HG02623 (cell line): ENCODE data around the gene SYNRG.

Experiments used
- ATAC-seq: cut with Tn5 transposase; IDR thresholded peaks from one replicate; pipeline ENCODE4 v1.9.1; 2021; ENCODE audit warnings: moderate library complexity; ENCODE audit not compliant: unreplicated experiment

SYNRG gene

DNA sequence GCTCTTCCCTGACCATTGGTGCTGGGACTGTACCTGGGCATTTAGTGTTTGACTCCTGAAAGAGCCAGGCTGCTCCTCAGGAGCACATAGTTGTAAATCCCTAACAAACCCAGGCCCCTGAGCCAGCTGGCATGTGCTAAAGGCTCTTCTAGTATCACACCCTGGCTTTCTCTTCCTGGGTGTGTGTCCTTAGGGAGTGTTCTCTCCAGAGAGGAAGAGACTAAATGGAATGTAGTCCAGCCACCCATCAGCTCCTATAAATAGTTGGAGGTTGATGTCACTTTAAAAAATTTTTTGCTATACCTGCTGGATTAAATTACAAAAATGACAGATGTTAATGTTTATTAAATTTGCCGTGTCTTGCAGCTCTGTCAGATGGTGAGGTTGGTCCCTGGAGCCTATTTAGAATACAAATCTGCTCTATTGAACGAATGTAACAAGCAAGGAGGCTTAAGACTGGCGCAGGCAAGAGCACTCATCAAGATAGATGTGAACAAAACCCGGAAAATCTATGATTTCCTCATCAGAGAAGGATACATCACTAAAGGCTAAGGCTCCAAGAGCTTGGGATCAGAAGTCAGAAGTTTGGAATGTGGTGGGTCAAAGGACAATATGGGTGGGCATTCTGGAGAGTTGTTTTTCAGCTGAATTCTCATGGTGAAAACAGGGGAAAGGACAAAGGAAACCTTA lies 132.6 kb downstream of the SYNRG start:
- no peak for ATAC-seq

DNA sequence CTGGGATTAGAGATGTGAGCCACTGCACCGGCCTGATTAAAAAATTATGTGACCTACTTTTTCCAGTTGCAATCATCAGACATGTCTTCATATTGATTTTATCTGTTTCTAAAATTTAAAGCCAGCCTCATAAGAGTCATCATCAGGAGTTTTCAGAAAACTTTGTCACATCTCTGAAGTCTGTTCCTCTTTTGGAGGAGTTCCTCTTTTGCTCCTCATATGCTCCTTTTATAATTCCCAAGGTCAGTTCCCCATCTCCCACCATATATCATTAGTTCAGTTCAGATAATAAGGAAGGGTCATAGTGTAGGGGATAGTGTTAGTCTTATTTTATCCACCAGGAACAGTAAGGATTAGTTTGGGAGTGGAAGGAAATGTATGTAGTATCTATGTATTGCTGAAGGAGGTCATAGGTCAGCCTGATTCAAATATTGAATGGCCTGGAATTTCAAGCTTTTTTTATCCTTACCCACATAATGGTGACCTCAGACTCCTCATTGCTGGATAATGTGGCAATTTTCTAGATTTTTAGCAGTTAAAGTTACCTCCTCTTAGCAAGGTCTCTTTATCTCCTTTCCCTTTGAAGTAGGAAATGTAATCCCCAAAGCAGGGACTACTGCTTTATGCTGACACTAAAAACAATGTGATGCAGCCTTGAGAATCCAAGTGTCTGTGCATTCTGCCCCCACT lies 133.3 kb downstream of the SYNRG start:
- no peak for ATAC-seq

DNA sequence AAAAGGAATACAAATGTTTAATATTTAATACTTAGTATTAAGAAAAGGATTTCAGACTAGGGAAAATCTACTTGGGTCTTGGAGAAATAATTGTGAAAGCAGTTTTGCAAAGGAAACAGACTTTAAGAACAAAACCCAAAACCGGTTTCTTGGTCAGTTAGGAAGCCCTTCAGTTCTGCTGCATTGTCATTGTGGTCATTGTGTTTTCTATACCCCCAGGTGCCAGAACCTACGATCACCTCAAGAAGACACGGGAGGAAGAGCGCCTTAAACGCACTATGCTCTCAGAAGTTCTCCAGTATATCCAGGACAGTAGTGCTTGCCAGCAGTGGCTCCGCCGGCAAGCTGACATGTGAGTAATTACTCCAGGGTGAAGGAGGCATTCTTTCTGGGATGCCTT lies 139.0 kb downstream of the SYNRG start:
- ATAC-seq, result no peak

DNA sequence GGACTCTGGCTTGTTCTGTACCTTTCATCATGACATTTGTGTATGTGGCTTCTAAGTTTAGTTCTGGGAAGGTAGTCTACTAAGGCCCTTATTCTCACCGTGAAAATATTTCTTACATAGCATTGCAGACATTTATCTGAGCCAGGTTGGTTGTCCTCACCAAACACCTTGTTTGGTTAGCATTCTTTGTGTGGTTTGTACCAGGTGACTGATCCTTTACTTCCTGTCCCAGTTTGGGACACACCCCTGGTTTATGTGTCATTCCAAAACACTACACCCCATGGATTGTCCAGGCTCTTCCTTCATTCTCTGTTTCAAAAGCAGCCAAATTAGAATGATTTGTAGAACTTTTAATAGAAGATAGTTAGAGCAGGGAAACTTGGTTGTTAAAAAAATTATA lies 142.7 kb downstream of the SYNRG start:
- no peak for ATAC-seq

DNA sequence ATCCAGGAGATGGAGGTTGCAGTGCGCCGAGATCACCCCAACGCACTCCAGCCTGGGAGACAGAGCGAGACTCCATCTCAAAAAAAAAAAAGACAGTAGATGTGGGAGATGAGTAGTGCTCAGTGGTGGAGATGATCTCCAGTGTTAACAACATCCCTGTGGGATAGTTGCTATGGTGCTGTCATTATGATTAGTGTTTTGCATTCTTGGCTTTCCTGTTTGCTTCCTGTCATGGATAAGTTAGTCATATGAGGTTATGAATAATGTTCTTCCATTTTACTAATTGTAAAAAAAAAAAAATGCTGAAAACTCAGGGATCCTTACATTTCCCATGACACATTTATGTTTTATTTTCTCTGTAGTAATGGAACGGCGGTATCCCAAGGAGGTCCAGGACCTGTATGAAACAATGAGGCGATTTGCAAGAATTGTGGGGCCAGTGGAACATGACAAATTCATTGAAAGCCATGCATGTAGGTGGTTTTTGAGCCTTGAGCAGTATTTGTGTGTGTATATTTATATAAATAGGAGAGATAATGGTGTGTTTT lies 144.1 kb downstream of the SYNRG start:
- no peak for ATAC-seq
